ENCODE measurements around the gene CDX1. TPM values are rescaled to one million over a fixed set of nuclear protein-coding genes. Genes with fewer than 3 reads are reported as not detected.

CDX1 gene
- polyA plus RNA-seq, 4 donors = 205 to 308 (median 228) TPM

DNA sequence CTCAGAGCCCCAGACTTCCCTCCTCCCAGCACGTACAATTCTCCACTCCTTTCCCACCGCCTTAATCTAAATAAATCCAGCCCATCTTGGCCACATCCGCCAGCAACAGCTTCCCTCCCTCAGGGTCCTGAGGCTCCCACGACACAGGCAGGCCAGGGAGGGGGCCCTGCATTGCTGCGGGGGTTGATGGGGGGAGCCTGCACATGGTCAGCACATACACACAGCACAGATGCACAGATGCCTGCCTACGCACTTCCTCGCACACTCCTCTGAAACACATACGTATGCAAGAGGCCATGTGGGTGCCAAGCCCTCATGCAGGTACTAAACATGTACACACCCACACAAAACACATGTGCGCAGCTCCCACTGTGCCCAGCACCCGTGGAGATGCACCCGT is 25.7 kb upstream of the CDX1 start:
- DNase-seq (peak in 1 of 2 donors; percentile 48), FAIRE-seq (no peak)
- WGBS, 3 donors = 63 to 88% (median 84%) methylated on average over 11 of the region's 11 CpGs
- Histone ChIP-seq H3K27ac (ENCODE audit: low read depth in 1 of 3, low read length in 2 of 3) (peak overlapping the region in 2 of 3 donors; percentile 64 to 81), H3K4me3 (ENCODE audit: low read depth in 1 of 3, low read length in 3 of 3) (no peak overlapping the region), H3K27me3 (ENCODE audit: control insufficient read depth in 3 of 3, insufficient read depth in 3 of 3, low read length in 3 of 3) (no peaks in the 10 kb centered on the region), H3K36me3 (ENCODE audit: control insufficient read depth in 3 of 3, insufficient read depth in 2 of 3, low read depth in 1 of 3, low read length in 3 of 3) (peaks cover 0 to 11% (median 0%) of the 10 kb centered on the region in 3 donors), H3K9me3 (ENCODE audit: control insufficient read depth in 2 of 2, insufficient read depth in 1 of 2, low read depth in 1 of 2, low read length in 1 of 2) (no peaks in the 10 kb centered on the region), H3K4me1 (ENCODE audit: control insufficient read depth in 3 of 3, insufficient read depth in 2 of 3, low read depth in 1 of 3, low read length in 2 of 3) (peaks cover 0 to 76% (median 0%) of the 10 kb centered on the region in 3 donors)

DNA sequence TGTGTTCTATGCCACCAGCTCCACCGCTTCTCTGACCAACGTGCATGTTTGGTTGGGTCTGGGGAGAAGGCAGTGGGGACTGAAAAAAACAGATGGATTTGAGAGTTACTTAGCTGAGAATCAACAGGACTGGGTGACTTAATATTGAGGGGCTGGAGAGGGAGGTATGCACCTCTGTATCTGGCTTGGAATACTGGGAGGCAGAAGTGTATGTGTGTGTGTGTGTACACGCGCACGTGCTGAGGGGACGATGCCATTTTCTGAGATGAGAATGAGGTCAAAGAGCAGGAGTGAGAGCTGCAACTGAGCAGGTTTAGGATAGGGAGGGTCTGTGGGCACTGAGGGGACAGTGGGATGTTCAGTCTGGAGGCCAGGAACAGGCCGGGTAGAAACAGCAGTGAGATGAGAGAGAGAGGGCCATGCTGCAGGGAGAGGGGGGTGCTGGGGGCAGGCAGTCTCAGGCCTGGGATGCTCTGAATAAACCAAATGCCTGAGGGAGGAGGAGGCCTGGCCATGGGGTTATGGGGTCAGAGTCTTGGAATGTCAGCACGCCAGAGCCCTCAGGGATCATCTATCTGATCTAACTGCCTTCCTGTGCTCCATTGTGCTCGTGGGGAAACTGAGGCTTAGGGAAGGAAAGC is 24.9 kb upstream of the CDX1 start:
- H3K4me3 ChIP-seq (ENCODE audit: low read depth in 1 of 3, low read length in 3 of 3) = no peak overlapping the region
- no peaks in the 10 kb centered on the region for H3K9me3 ChIP-seq (ENCODE audit: control insufficient read depth in 2 of 2, insufficient read depth in 1 of 2, low read depth in 1 of 2, low read length in 1 of 2)
- H3K27ac ChIP-seq (ENCODE audit: low read depth in 1 of 3, low read length in 2 of 3) = peak overlapping the region in 2 of 3 donors; percentile 62 to 81
- WGBS, 3 donors = 62 to 67% (median 65%) methylated on average over 9 of the region's 9 CpGs
- peaks cover 0 to 76% (median 0%) of the 10 kb centered on the region in 3 donors for H3K4me1 ChIP-seq (ENCODE audit: control insufficient read depth in 3 of 3, insufficient read depth in 2 of 3, low read depth in 1 of 3, low read length in 2 of 3)
- H3K36me3 ChIP-seq (ENCODE audit: control insufficient read depth in 3 of 3, insufficient read depth in 2 of 3, low read depth in 1 of 3, low read length in 3 of 3) = peaks cover 0 to 3% (median 0%) of the 10 kb centered on the region in 3 donors
- no peaks in the 10 kb centered on the region for H3K27me3 ChIP-seq (ENCODE audit: control insufficient read depth in 3 of 3, insufficient read depth in 3 of 3, low read length in 3 of 3)
- no peak for FAIRE-seq
- DNase-seq = no peak

- peak overlapping the region in 2 of 3 donors; percentile 62 to 82 for H3K27ac ChIP-seq (ENCODE audit: low read depth in 1 of 3, low read length in 2 of 3)
- DNase-seq (peak in 1 of 2 donors; percentile 51), FAIRE-seq (no peak)
- peaks cover 0 to 78% (median 0%) of the 10 kb centered on the region in 3 donors for H3K4me1 ChIP-seq (ENCODE audit: control insufficient read depth in 3 of 3, insufficient read depth in 2 of 3, low read depth in 1 of 3, low read length in 2 of 3)
- no peaks in the 10 kb centered on the region for H3K27me3 ChIP-seq (ENCODE audit: control insufficient read depth in 3 of 3, insufficient read depth in 3 of 3, low read length in 3 of 3)
- H3K4me3 ChIP-seq (ENCODE audit: low read depth in 1 of 3, low read length in 3 of 3) = no peak overlapping the region
- no peaks in the 10 kb centered on the region for H3K36me3 ChIP-seq (ENCODE audit: control insufficient read depth in 3 of 3, insufficient read depth in 2 of 3, low read depth in 1 of 3, low read length in 3 of 3)
- 69 to 75% (median 72%) methylated on average over 14 of the region's 14 CpGs for WGBS, 3 donors
- no peaks in the 10 kb centered on the region for H3K9me3 ChIP-seq (ENCODE audit: control insufficient read depth in 2 of 2, insufficient read depth in 1 of 2, low read depth in 1 of 2, low read length in 1 of 2)
These were observed 24.2 kb upstream of the CDX1 start for GRCh38 chr5:150142185-150142958.

DNA sequence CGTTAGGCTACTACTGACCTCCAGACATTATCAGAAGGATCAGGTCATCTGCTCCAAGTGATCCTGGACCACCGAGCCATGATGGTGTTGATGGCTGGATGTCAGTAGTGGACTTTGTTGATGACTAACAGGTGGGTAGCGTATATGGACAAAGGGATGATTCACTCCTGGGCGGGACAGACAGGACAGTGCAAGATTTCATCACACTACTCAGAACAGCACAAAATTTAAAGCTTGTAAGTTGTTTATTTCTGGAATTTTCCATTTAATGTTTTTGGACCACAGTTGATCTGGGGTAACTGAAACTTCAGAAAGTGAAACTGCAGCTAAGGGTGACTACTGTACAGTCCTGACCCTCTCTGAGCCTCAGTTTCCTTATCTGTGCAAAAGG is 23.6 kb upstream of the CDX1 start:
- 51 to 83% (median 67%) methylated on average over 4 of the region's 4 CpGs for WGBS, 3 donors
- FAIRE-seq (no peak), DNase-seq (no peak)
- peaks cover 0 to 72% (median 0%) of the 10 kb centered on the region in 3 donors for H3K4me1 ChIP-seq (ENCODE audit: control insufficient read depth in 3 of 3, insufficient read depth in 2 of 3, low read depth in 1 of 3, low read length in 2 of 3)
- peak overlapping the region in 2 of 3 donors; percentile 63 to 82 for H3K27ac ChIP-seq (ENCODE audit: low read depth in 1 of 3, low read length in 2 of 3)
- no peaks in the 10 kb centered on the region for H3K27me3 ChIP-seq (ENCODE audit: control insufficient read depth in 3 of 3, insufficient read depth in 3 of 3, low read length in 3 of 3)
- no peaks in the 10 kb centered on the region for H3K9me3 ChIP-seq (ENCODE audit: control insufficient read depth in 2 of 2, insufficient read depth in 1 of 2, low read depth in 1 of 2, low read length in 1 of 2)
- H3K4me3 ChIP-seq (ENCODE audit: low read depth in 1 of 3, low read length in 3 of 3) = no peak overlapping the region
- no peaks in the 10 kb centered on the region for H3K36me3 ChIP-seq (ENCODE audit: control insufficient read depth in 3 of 3, insufficient read depth in 2 of 3, low read depth in 1 of 3, low read length in 3 of 3)

- Histone ChIP-seq H3K4me3 (ENCODE audit: low read depth in 1 of 3, low read length in 3 of 3) (no peak overlapping the region), H3K27ac (ENCODE audit: low read depth in 1 of 3, low read length in 2 of 3) (peak overlapping the region; percentile 16 to 82 (median 63)), H3K27me3 (ENCODE audit: control insufficient read depth in 3 of 3, insufficient read depth in 3 of 3, low read length in 3 of 3) (no peaks in the 10 kb centered on the region), H3K9me3 (ENCODE audit: control insufficient read depth in 2 of 2, insufficient read depth in 1 of 2, low read depth in 1 of 2, low read length in 1 of 2) (no peaks in the 10 kb centered on the region), H3K36me3 (ENCODE audit: control insufficient read depth in 3 of 3, insufficient read depth in 2 of 3, low read depth in 1 of 3, low read length in 3 of 3) (no peaks in the 10 kb centered on the region), H3K4me1 (ENCODE audit: control insufficient read depth in 3 of 3, insufficient read depth in 2 of 3, low read depth in 1 of 3, low read length in 2 of 3) (peaks cover 0 to 66% (median 0%) of the 10 kb centered on the region in 3 donors)
- DNase-seq = no peak
- WGBS, 3 donors = 64 to 81% (median 78%) methylated on average over 20 of the region's 20 CpGs
- FAIRE-seq = no peak
These were observed 23.0 kb upstream of the CDX1 start for GRCh38 chr5:150143350-150144245.

- Histone ChIP-seq H3K4me1 (ENCODE audit: control insufficient read depth in 3 of 3, insufficient read depth in 2 of 3, low read depth in 1 of 3, low read length in 2 of 3) (peaks cover 0 to 58% (median 0%) of the 10 kb centered on the region in 3 donors), H3K27me3 (ENCODE audit: control insufficient read depth in 3 of 3, insufficient read depth in 3 of 3, low read length in 3 of 3) (no peaks in the 10 kb centered on the region), H3K9me3 (ENCODE audit: control insufficient read depth in 2 of 2, insufficient read depth in 1 of 2, low read depth in 1 of 2, low read length in 1 of 2) (no peaks in the 10 kb centered on the region), H3K27ac (ENCODE audit: low read depth in 1 of 3, low read length in 2 of 3) (peak overlapping the region; percentile 16 to 82 (median 63)), H3K4me3 (ENCODE audit: low read depth in 1 of 3, low read length in 3 of 3) (no peak overlapping the region), H3K36me3 (ENCODE audit: control insufficient read depth in 3 of 3, insufficient read depth in 2 of 3, low read depth in 1 of 3, low read length in 3 of 3) (no peaks in the 10 kb centered on the region)
- FAIRE-seq (no peak), DNase-seq (no peak)
- 57 to 77% (median 66%) methylated on average over 14 of the region's 14 CpGs for WGBS, 3 donors
These were observed 22.3 kb upstream of the CDX1 start for GRCh38 chr5:150144246-150144801.

GRCh38 chr5:150144879-150145278 is 21.7 kb upstream of the CDX1 start:
- Histone ChIP-seq H3K4me3 (ENCODE audit: low read depth in 1 of 3, low read length in 3 of 3) (no peak overlapping the region), H3K27ac (ENCODE audit: low read depth in 1 of 3, low read length in 2 of 3) (peak overlapping the region in 2 of 3 donors; percentile 63 to 82), H3K27me3 (ENCODE audit: control insufficient read depth in 3 of 3, insufficient read depth in 3 of 3, low read length in 3 of 3) (no peaks in the 10 kb centered on the region), H3K4me1 (ENCODE audit: control insufficient read depth in 3 of 3, insufficient read depth in 2 of 3, low read depth in 1 of 3, low read length in 2 of 3) (peaks cover 0 to 54% (median 0%) of the 10 kb centered on the region in 3 donors), H3K9me3 (ENCODE audit: control insufficient read depth in 2 of 2, insufficient read depth in 1 of 2, low read depth in 1 of 2, low read length in 1 of 2) (no peaks in the 10 kb centered on the region), H3K36me3 (ENCODE audit: control insufficient read depth in 3 of 3, insufficient read depth in 2 of 3, low read depth in 1 of 3, low read length in 3 of 3) (peaks cover 0 to 4% (median 0%) of the 10 kb centered on the region in 3 donors)
- WGBS, 3 donors = 32 to 41% (median 41%) methylated on average over 4 of the region's 4 CpGs
- FAIRE-seq = no peak
- DNase-seq = no peak

DNA sequence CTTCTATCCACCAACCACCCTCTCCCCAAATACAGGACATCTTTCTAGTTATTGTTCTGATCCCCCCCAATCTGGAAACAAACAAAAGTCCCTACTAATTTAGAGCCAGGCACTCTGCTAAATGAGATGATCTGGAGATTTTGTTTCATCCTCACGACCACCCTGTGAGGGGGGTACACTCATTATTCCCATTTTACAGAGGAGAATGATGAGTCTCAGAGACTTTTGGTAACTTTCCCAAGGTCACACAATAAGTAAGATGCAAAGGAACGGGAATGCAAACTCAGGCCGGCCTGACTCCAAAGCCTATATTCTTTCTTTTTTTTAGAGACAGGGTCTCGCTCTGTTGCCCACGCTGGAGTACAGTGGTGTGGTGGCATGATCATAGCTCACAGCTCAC is 20.3 kb upstream of the CDX1 start:
- Histone ChIP-seq H3K27ac (ENCODE audit: low read depth in 1 of 3, low read length in 2 of 3) (peak overlapping the region in 1 of 3 donors; percentile 15), H3K9me3 (ENCODE audit: control insufficient read depth in 2 of 2, insufficient read depth in 1 of 2, low read depth in 1 of 2, low read length in 1 of 2) (no peaks in the 10 kb centered on the region), H3K4me1 (ENCODE audit: control insufficient read depth in 3 of 3, insufficient read depth in 2 of 3, low read depth in 1 of 3, low read length in 2 of 3) (peaks cover 0 to 44% (median 0%) of the 10 kb centered on the region in 3 donors), H3K27me3 (ENCODE audit: control insufficient read depth in 3 of 3, insufficient read depth in 3 of 3, low read length in 3 of 3) (no peaks in the 10 kb centered on the region), H3K36me3 (ENCODE audit: control insufficient read depth in 3 of 3, insufficient read depth in 2 of 3, low read depth in 1 of 3, low read length in 3 of 3) (peaks cover 0 to 4% (median 0%) of the 10 kb centered on the region in 3 donors), H3K4me3 (ENCODE audit: low read depth in 1 of 3, low read length in 3 of 3) (no peak overlapping the region)
- FAIRE-seq (no peak), DNase-seq (no peak)
- 87 to 94% (median 89%) methylated on average over 5 of the region's 5 CpGs for WGBS, 3 donors
